CD14-positive monocyte (primary cell): ENCODE data around the gene SPAG9. TPM values are rescaled to one million over a fixed set of nuclear protein-coding genes. Genes with fewer than 3 reads are reported as not detected.

ENCODE experiments used
- DNase-seq, 3 donors: peaks; one replicate each; pipeline ENCODE4 v3.0.0-alpha.2; 2011 to 2022
- H2AFZ ChIP-seq: 2 replicates; pipeline ENCODE4 v1.6.0; 2012; ENCODE audit warnings: mild to moderate bottlenecking, low read depth, low read length, inconsistent platforms; ENCODE audit not compliant: insufficient read depth, poor library complexity, severe bottlenecking
- H3K27ac ChIP-seq, 2 donors: 1 replicate in 1 of 2; 2 replicates in 1 of 2; pipeline ENCODE4 v1.5.1; 2012 to 2013; ENCODE audit warnings: low read length in 2 of 2, control low read depth in 1 of 2, inconsistent platforms in 1 of 2, low read depth in 1 of 2, mild to moderate bottlenecking in 1 of 2
- H3K27me3 ChIP-seq, 2 donors: one replicate each; pipeline versions ENCODE4 v1.6.0 to v1.6.1; 2011 to 2013; ENCODE audit warnings: low read length in 2 of 2; ENCODE audit not compliant: control insufficient read depth in 2 of 2, insufficient read depth in 2 of 2
- H3K36me3 ChIP-seq, 2 donors: replicated peaks in 1 of 2; 1 replicate in 1 of 2; 2 replicates in 1 of 2; pipeline versions ENCODE4 v1.5.1 to v1.6.1; 2012 to 2013; ENCODE audit warnings: low read length in 2 of 2, control low read depth in 1 of 2, inconsistent platforms in 1 of 2, mild to moderate bottlenecking in 1 of 2; ENCODE audit not compliant: insufficient read depth in 2 of 2, control insufficient read depth in 1 of 2
- H3K4me1 ChIP-seq, 2 donors: 1 replicate in 1 of 2; 2 replicates in 1 of 2; pipeline versions ENCODE4 v1.5.1 to v1.6.1; 2012 to 2013; ENCODE audit warnings: low read length in 2 of 2, control low read depth in 1 of 2, inconsistent platforms in 1 of 2, mild to moderate bottlenecking in 1 of 2, moderate library complexity in 1 of 2; ENCODE audit not compliant: insufficient read depth in 2 of 2, control insufficient read depth in 1 of 2
- H3K4me2 ChIP-seq: replicated peaks from 2 replicates; pipeline ENCODE3; 2012; ENCODE audit warnings: low read length, moderate library complexity, mild to moderate bottlenecking; ENCODE audit not compliant: poor library complexity, severe bottlenecking; ENCODE audit errors: extremely low read depth
- H3K4me3 ChIP-seq, 3 experiments: fragments of 200-600 bp in 1 of 3; sonication (generic) in 1 of 3; replicated peaks in 1 of 3; 1 replicate in 2 of 3; 2 replicates in 1 of 3; pipeline ENCODE4 v1.5.1; 2011 to 2013; ENCODE audit warnings: low read length in 3 of 3, mild to moderate bottlenecking in 3 of 3, control low read depth in 2 of 3, low read depth in 2 of 3, inconsistent platforms in 1 of 3, moderate library complexity in 1 of 3
- H3K79me2 ChIP-seq: 2 replicates; pipeline ENCODE4 v1.6.0; 2012; ENCODE audit warnings: mild to moderate bottlenecking, control low read depth, inconsistent platforms, low read length, moderate library complexity; ENCODE audit not compliant: insufficient read depth
- H3K9ac ChIP-seq: 2 replicates; pipeline ENCODE4 v1.6.0; 2017; ENCODE audit warnings: low read length, mild to moderate bottlenecking; ENCODE audit not compliant: insufficient read depth, poor library complexity, severe bottlenecking
- H3K9me3 ChIP-seq, 2 donors: replicated peaks in 1 of 2; 1 replicate in 1 of 2; 2 replicates in 1 of 2; pipeline versions ENCODE4 v1.5.1 to v1.6.1; 2012 to 2013; ENCODE audit warnings: low read length in 2 of 2, control low read depth in 1 of 2; ENCODE audit not compliant: control insufficient read depth in 1 of 2, insufficient read depth in 1 of 2
- H4K20me1 ChIP-seq: 2 replicates; pipeline ENCODE4 v1.6.0; 2012; ENCODE audit warnings: mild to moderate bottlenecking, low read length, control low read depth, moderate library complexity; ENCODE audit not compliant: insufficient read depth
- H3K27ac Mint-ChIP-seq, 7 donors: one replicate each; pipeline ENCODE4 v1.8.0; 2020; ENCODE audit warnings: mild to moderate bottlenecking in 7 of 7, mixed read lengths in 7 of 7, moderate library complexity in 6 of 7, inconsistent platforms in 2 of 7
- H3K27me3 Mint-ChIP-seq, 3 donors: one replicate each; pipeline ENCODE4 v1.8.0; 2021 to 2022; ENCODE audit warnings: low read depth in 3 of 3, mild to moderate bottlenecking in 3 of 3, mixed read lengths in 3 of 3, moderate library complexity in 3 of 3, inconsistent platforms in 1 of 3
- H3K36me3 Mint-ChIP-seq, 2 donors: one replicate each; pipeline ENCODE4 v1.8.0; 2020; ENCODE audit warnings: mixed read lengths in 2 of 2, inconsistent platforms in 1 of 2, mild to moderate bottlenecking in 1 of 2
- H3K4me1 Mint-ChIP-seq: one replicate; pipeline ENCODE4 v1.8.0; 2020; ENCODE audit warnings: mild to moderate bottlenecking, mixed read lengths
- H3K4me3 Mint-ChIP-seq, 2 donors: one replicate each; pipeline ENCODE4 v1.8.0; 2020; ENCODE audit warnings: mild to moderate bottlenecking in 2 of 2, mixed read lengths in 2 of 2, moderate library complexity in 1 of 2
- H3K9me3 Mint-ChIP-seq, 7 donors: one replicate each; pipeline ENCODE4 v1.8.0; 2020 to 2022; ENCODE audit warnings: mixed read lengths in 7 of 7, mild to moderate bottlenecking in 6 of 7, moderate library complexity in 6 of 7, inconsistent platforms in 2 of 7
- CTCF ChIP-seq: fragments of 200-600 bp; IDR thresholded peaks from one replicate; pipeline ENCODE4 v1.8.0; 2022; ENCODE audit warnings: antibody characterized with exemption, mild to moderate bottlenecking
- WGBS: methylation state at CpG from one replicate; pipeline ENCODE4 v1.1.5; 2013; ENCODE audit warnings: missing lambda C conversion rate; ENCODE audit not compliant: insufficient coverage; 5-methylcytosine and 5-hydroxymethylcytosine counted together
- intact Hi-C, 2 donors: fragments of 100-400 bp; cut with micrococcal nuclease; formaldehyde crosslinking; loops; one replicate each; pipeline versions ENCODE4 v1.15.0 to v1.15.1; 2023
- polyA plus RNA-seq, 3 donors: library from polyadenylated mRNA; depleted of rRNA in 1 of 3; unstranded in 2 of 3; stranded (reverse) in 1 of 3; fragments of 300-500 nt in 2 of 3; fragments of >200 nt in 1 of 3; fragmentation: Illumina TruSeq in 2 of 3; gene quantifications; 1 replicate in 2 of 3; 2 replicates in 1 of 3; pipeline ENCODE4 v1.2.3, GENCODE V29; 2012 to 2021

The SPAG9 gene
- polyA plus RNA-seq, 3 donors: 4.9 to 33.1 (median 8.5) TPM

GRCh38 chr17:50976951-50977472 is 143.7 kb downstream of the SPAG9 start:
- Histone ChIP-seq H2AFZ (no peak overlapping the region), H3K36me3 (peaks cover 73 to 97% of the 10 kb centered on the region in 2 donors), H3K27me3 (no peaks in the 10 kb centered on the region), H3K9ac (no peak overlapping the region), H3K4me2 (no peak overlapping the region), H3K9me3 (no peaks in the 10 kb centered on the region), H3K27ac (peak overlapping the region in 1 of 2 donors; percentile 29), H3K4me3 (no peak overlapping the region), H4K20me1 (no peaks in the 10 kb centered on the region), H3K4me1 (peaks cover 0 to 7% of the 10 kb centered on the region in 2 donors), H3K79me2 (no peaks in the 10 kb centered on the region)
- no peak for DNase-seq
- H3K4me1 Mint-ChIP-seq: peaks cover 13% of the 10 kb centered on the region
- H3K27ac Mint-ChIP-seq: peak overlapping the region in 4 of 7 donors; percentile 16 to 74 (median 54)
- intact Hi-C loops: no loop called here
- H3K36me3 Mint-ChIP-seq: peaks cover 80 to 90% of the 10 kb centered on the region in 2 donors
- no peak for TF ChIP-seq CTCF
- no peaks in the 10 kb centered on the region for H3K27me3 Mint-ChIP-seq
- 0% methylated on average over 1 of the region's 2 CpGs for WGBS
- H3K4me3 Mint-ChIP-seq: no peak overlapping the region
- no peaks in the 10 kb centered on the region for H3K9me3 Mint-ChIP-seq

- TF ChIP-seq CTCF: no peak
- Histone ChIP-seq H3K27me3 (no peaks in the 10 kb centered on the region), H3K4me2 (no peak overlapping the region), H3K36me3 (peaks cover 64 to 88% of the 10 kb centered on the region in 2 donors), H3K4me3 (no peak overlapping the region), H3K4me1 (peaks cover 0 to 7% of the 10 kb centered on the region in 2 donors), H3K27ac (no peak overlapping the region), H2AFZ (no peak overlapping the region), H3K9me3 (no peaks in the 10 kb centered on the region), H4K20me1 (no peaks in the 10 kb centered on the region), H3K9ac (no peak overlapping the region), H3K79me2 (no peaks in the 10 kb centered on the region)
- no peak overlapping the region for H3K4me3 Mint-ChIP-seq
- H3K9me3 Mint-ChIP-seq: no peaks in the 10 kb centered on the region
- H3K27ac Mint-ChIP-seq: peak overlapping the region in 1 of 7 donors; percentile 46
- peaks cover 13% of the 10 kb centered on the region for H3K4me1 Mint-ChIP-seq
- H3K27me3 Mint-ChIP-seq: peaks cover 0 to under 1% (median 0%) of the 10 kb centered on the region in 3 donors
- DNase-seq: no peak
- intact Hi-C loops: no loop called here
- no CpG with 5 or more reads among the region's 7 CpGs for WGBS
- peaks cover 77 to 90% of the 10 kb centered on the region in 2 donors for H3K36me3 Mint-ChIP-seq
These were observed 146.8 kb downstream of the SPAG9 start for GRCh38 chr17:50973557-50974494.
